Erythroblast (primary cell): ENCODE data around the gene POF1B.

Experiments
- GATA1 ChIP-seq: IDR thresholded peaks from 2 replicates; pipeline ENCODE4 v1.6.1; 2011; ENCODE audit warnings: low read depth, mild to moderate bottlenecking, control low read depth, low read length, moderate library complexity
- POLR2A ChIP-seq: IDR thresholded peaks from 2 replicates; pipeline ENCODE4 v1.6.1; 2011; ENCODE audit warnings: mild to moderate bottlenecking, low read length

- TF ChIP-seq POLR2A: no peak
- no peak for TF ChIP-seq GATA1
Measured at GRCh38 chrX:85391185-85391877, 11.9 kb upstream of the POF1B start.
